GM10248 (cell line): Measurements from ENCODE around the gene LEMD1.
A peak's percentile ranks its signal among the peaks of the same experiment; 100 is the strongest.

Experiments used
- CTCF ChIA-PET: fragments of 300-600 bp; sonication (Branson Sonifier 250); formaldehyde crosslinking; extraction: SDS; loops from one replicate; lab custom pipeline; 2021; ENCODE audit warnings: antibody characterized with exemption; lab: Yijun Ruan, JAX
- POLR2A ChIA-PET: fragments of 350-650 bp; sonication (Branson Sonifier 250); formaldehyde crosslinking; extraction: SDS; loops from one replicate; lab custom pipeline; 2020; ENCODE audit warnings: antibody characterized with exemption; lab: Yijun Ruan, JAX
- DNase-seq: peaks from one replicate; pipeline ENCODE4 v3.0.0; 2012; ENCODE audit errors: extremely low spot score
- CTCF ChIP-seq: IDR thresholded peaks from 2 replicates; pipeline ENCODE4 v1.5.1; 2012; ENCODE audit warnings: mild to moderate bottlenecking, low read depth; ENCODE audit errors: extremely low read depth, missing control alignments, control extremely low read depth

The LEMD1 gene

DNA sequence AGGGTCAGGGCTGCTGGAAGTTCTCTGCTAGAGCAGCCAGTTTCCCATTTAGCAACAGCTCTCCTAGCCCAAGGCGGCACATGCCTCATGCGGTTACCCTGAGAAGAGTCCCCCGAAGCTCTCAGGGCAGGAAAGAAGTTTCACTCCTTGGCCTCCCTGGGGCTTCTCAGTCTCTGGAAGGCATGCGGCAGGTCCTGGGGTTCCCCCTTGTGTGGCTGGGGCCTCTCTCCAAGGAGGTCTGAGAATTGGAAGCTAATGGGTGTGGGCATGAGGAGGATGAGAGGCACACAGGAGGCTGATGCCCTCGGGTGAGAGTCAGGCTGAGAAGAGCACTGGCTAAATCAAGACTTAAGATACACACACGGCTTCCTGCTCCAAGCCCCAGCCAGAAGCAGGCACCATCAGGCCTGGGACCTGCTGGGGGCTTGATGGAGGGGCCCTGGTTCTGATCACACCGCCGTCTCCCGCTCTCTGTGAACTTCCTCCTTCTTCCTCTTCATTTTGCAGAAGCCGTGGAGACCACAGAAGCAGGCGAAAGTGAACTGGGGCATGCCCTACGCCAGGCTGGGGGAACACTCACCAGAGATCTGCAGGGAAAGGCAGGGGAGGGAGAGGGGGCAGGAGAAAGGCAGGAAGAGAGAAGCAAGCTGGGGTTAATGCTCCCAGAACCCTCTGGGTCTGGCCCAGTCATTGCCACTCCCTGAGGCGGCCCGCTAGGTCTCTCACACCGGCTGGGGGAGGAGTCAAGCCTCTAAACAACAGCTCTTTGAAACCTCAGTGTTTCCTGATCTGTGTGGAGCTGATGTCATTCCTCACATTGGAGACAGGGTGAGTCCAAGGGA lies 18.8 kb upstream of the LEMD1 start:
- TF ChIP-seq CTCF: no peak
- peak; percentile 78 for DNase-seq
- CTCF ChIA-PET: interaction anchor here (0.8 to 2.1 kb wide), 6 partner anchors 9 to 185 kb away, joined by 3 to 7 read pairs (median 4); no protein-coding TSS in a partner anchor
- POLR2A ChIA-PET: no interaction called here

GRCh38 chr1:205440121-205440475 lies 18.2 kb upstream of the LEMD1 start:
- TF ChIP-seq CTCF: no peak
- POLR2A ChIA-PET: no interaction called here
- DNase-seq: no peak
- CTCF ChIA-PET: interaction anchor here (1.0 to 2.5 kb wide), 4 partner anchors 8 to 184 kb away, joined by 3 to 8 read pairs (median 4); no protein-coding TSS in a partner anchor

DNA sequence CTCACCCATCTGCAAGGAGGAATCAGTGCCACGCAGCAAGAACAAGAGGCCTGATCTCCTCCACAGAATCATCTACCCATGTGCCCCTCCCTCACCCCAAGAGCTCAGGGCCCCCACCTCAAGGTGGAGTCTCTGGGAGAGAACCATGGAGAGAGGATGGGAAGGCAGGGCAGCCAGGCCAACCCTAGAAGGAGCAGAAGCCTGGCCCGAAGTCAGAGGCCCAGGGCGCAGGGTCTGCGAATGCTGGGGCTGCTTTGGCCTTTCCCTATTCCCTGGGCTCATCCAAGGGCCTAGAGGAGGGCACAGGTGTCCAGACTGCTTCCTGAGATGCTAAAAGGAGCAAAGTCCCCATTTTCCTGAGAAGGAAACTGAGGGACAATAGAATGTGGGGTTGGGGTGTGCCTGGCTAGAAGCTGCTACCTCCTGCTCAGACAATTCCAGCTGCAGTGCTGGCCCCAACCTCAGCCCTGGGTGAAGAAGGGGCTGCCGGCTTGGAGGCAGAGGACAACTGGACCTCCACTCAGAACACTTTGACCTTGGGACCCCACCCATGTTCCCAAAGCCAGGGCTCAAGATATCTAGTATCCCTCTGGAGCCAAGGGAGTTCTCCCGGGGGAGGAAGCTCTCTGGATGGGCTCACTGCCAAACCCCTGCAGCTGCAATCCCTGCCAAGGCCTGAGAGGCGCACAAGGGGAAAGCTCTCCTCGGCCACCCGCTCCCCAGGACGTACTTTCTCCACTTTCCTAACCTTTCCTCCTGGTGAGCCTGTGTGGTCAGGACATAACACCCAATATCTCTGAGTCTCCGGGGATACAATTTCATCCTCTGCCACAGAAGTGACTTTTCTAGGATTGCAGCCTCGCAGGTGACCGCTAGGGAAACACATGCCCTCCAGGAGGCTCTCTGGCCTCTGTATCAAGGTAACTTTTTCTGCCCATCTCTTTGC lies 16.6 kb upstream of the LEMD1 start:
- no peak for TF ChIP-seq CTCF
- ChIA-PET CTCF (interaction anchor here (2.5 kb wide), 1 partner anchor 10 kb away, joined by 8 read pairs; no protein-coding TSS in a partner anchor), POLR2A (no interaction called here)
- no peak for DNase-seq

DNA sequence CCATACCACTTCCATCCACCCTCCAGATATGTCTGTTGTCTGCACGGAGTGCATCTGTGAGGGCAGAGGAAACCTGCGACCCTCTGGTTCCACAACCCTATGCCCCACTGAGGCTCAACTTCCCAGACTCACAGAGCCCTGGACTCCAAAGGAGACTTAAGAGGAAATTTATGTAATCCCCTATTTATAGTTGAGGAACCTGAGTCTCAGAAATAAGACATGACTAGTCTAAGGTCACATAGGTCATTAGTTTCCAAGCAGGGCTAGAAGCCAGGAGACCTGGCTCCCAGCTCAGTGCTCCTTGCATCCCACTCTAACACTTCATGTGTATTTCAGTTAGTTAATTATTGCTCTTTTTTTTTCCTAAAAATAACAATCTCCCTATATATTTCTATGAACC lies 15.7 kb upstream of the LEMD1 start:
- TF ChIP-seq CTCF: no peak
- CTCF ChIA-PET: interaction anchor here (2.5 kb wide), 1 partner anchor 10 kb away, joined by 8 read pairs; no protein-coding TSS in a partner anchor
- POLR2A ChIA-PET: no interaction called here
- no peak for DNase-seq

- TF ChIP-seq CTCF: no peak
- ChIA-PET POLR2A (no interaction called here), CTCF (interaction anchor here (1.0 to 1.6 kb wide), 2 partner anchors 10 to 13 kb away, joined by 3 to 4 read pairs; no protein-coding TSS in a partner anchor)
- no peak for DNase-seq
These were observed 15.0 kb upstream of the LEMD1 start for GRCh38 chr1:205436776-205437410.
